HUDEP-2 (cell line): ENCODE data around the gene POLR1D.
A peak's percentile ranks its signal among the peaks of the same experiment; 100 is the strongest.
"Not testable (repeated sequence)": the region's sequence is repeated elsewhere in the genome, so short reads cannot be mapped to it uniquely, and the experiment has no call there.

Experiments
- DNase-seq, 76 experiments: peaks; one replicate each; lab custom pipeline; 2025; ENCODE audit not compliant: unreplicated experiment in 76 of 76; lab: John Stamatoyannopoulos, UW

Gene POLR1D

GRCh38 chr13:27613628-27614027 is 8.1 kb upstream of the POLR1D start:
- no peak for DNase-seq

DNA sequence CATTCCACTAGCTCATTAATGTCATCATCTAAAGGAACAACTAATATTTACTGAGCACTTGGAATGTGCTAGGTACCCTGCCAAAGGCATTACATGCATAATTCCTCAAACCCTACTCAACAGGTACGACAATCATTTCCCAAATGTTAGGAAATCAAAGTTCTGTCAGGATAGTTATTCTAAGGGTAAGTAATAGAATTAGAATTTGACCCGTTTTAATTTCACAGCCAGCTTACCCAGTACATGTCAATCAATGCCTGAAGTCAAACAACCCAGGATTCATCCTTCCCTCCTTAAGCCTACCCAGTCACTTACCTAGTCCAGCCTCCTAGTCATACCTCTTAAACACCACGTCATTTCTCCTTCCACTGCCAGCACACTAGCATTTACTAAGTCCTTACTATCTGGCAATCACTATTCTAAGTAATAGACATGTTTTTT is 3.8 kb upstream of the POLR1D start:
- DNase-seq, result no peak

GRCh38 chr13:27619093-27619727 is 2.5 kb upstream of the POLR1D start:
- DNase-seq, result no peak

- peak in 27 of 76 experiments; percentile 5 to 68 (median 33) for DNase-seq
Observed at GRCh38 chr13:27619728-27620376, 1.8 kb upstream of the POLR1D start.

DNA sequence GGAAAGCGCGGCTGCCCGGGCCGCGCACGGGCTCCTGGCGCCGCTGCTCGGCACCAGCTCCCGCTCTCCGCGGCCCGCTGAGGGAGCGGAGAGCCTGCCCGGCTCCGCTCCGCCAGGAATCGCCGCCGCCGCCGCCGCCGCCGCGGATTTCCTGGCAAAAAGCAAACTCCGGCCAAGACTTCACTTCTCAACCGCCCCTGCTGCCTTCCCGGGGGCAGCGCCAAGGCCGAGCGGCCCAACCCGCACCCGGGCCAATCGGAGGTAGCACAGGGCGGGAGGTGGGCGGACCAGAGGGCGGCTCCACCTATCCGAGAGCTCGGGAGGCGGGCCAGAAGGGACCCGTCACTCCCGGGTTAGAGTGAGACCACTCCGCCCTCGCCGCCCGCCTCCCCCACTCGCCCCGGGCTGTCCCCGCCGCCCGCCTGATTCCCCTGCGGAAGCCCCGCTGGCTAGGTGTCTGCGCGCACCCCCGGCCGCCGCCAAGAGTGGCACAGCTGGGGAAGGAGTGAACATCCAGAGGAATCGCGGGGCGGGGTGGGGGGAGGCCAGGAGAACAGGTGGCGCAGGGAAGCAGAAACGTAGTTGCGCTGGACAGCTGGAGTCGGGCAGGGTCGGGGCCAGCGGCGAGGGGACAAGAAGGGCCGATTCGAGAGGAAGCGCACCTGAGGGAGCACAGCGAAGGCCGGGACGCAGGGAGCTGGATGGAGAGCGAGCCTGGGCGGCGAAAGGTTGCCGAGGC is 1.1 kb upstream of the POLR1D start, which contains the start of gene LNX2:
LNX2 (minus strand) TSS at position 153 of the 739 bp plus-strand sequence. CDS start 38,826 bp downstream, outside the sequence.
- peak; percentile 26 to 98 (median 94) for DNase-seq

DNA sequence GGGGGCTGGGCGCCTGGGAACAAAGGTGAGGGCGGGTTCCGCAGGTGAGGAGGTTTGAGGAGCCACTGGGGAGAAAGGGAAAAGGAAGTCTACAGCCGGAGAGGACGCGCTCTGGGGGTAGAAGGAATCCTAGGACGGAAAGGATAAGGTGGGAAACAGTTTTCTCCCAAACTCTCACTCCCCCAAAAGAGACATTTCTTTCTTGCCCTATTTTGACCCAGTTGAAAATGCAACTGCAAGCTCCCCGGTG is 651 bp upstream of the POLR1D start:
- DNase-seq, result peak in 1 of 76 experiments; percentile 34

DNA sequence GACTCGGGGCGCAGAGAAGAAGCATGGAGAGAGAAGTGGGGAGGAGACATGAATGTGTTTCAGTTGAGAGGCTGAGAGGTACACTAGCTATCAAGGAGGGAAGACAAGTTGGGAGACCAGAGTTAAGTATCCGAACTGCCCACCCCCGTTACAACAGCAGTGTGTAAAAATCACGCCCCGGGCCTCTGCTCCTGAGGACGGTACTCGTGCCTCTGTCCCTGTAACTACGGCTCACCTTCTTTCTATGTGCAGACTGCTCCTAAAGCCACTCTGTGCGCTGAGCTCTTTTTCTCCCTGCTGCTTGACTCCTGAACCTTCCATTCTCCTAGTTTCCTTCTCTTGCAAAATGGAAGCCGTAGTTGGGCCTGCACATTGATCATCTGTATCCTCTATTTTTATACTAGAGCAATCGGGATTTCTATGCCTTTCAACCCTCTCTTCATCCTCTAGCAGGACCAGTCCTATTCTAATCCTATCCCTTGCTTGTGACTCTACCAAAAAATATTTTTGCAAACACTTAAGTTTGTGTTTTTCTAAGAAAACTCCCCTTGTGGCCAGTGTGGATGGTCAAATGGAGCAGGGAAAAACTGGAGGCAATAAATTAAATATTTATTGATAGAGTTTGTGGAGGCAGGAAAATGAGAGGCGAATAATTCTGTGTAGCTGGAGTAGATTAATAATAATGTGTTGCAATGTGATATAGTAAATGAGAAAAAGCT is 569 bp downstream of the POLR1D start:
- peak in 2 of 76 experiments; percentile 37 to 46 for DNase-seq

- DNase-seq, result peak in 3 of 76 experiments; percentile 3 to 14 (median 6)
Observed at GRCh38 chr13:27622881-27623280, 1.2 kb downstream of the POLR1D start.

DNA sequence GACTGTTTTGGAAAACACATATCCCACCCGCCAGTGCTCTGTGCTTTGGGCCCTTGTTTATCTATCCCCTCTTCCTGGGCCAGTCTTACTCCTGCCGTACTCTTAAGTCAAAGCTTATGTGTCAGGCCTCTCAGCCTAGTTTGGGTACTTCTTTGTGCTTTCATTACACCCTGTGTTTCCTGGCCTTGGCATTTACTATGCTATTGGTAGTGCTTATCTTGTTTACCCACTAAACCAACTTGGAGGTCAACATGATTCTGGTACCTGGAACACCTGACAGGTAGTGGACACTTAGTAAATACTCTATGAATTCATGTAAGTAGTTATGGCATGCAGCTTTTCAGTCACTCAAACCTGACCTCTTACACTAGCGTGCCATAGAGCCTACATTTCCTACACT is 2.4 kb downstream of the POLR1D start:
- DNase-seq, result no peak

DNA sequence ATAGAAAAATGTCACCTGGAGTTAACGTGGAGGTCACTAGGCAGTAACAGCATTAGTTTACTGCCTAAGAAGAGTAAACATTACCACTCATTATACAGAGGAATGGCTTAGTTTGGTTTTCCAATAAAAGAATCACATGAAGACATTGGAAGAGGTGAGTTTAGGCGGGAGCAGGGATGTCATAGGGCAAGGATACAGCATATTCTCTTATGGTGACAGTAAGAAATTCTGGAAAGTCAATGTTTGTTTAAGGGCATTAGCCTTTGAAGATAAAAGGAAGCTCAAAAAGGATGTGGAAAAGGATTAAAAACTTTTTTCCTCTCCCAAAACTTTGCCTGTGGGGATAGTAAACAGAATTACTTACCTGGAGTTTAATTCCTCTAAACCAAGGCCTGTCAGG is 4.1 kb downstream of the POLR1D start:
- DNase-seq, result no peak

GRCh38 chr13:27627380-27627779 is 5.7 kb downstream of the POLR1D start:
- DNase-seq, result no peak

DNA sequence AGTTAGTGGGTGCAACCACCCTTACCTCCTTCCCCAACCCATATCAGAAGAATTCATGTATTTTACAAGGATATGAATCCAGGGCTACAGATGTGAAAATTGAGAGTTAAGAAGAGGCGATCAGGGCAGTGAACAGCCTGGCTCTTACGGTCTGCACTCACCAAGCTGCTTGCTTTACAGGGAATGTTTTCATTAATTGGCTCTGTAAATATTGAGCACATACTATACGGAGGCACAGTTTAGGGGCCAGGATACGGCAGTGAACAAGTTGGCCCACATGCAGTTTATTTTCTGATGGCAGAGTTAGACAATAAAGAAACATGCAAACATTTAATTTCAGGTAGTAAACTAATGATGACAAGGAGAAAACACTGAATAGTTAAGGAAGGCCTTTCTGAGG is 6.4 kb downstream of the POLR1D start:
- DNase-seq, result no peak

- DNase-seq, result not testable (repeated sequence)
Observed at GRCh38 chr13:27628766-27629165, 7.1 kb downstream of the POLR1D start.

GRCh38 chr13:27631156-27631555 is 9.5 kb downstream of the POLR1D start:
- DNase-seq, result no peak

DNA sequence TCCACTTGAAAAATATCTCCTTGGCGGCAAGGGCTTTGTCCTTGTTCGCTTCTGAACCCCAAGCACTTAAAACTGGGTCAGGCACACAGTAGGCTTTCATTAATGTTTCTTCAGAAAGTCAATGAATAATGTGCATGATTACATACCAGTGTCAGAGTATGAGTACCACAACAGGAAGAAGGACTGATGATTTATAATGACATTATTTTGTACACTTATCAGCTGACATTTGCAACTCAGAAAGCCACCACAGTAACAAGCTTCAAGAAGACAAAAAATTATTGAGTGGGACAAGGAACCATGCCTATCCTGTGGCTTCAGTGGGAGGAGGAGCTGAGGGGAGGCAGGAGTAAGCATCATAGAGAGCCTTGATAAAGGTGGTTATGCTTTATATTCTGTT is 10.0 kb downstream of the POLR1D start:
- no peak for DNase-seq

DNA sequence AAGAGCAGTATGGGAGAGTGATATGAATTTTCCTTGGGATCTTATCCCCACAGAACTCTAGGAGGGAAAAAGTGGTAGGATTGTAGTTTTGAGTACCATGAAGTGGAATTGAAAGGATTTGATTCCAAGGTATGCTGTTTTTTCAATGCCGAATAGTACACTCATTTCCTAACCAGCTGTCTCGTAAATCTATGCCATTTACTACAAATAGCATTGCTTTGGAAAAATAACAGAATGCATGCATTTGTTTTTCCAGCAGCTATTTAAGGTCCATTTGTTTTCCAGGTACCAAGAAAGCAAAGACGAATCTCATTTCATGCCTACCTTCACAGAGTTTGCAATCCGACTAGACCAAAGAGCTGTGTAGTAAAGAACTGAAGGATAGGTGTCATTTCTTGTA is 10.5 kb downstream of the POLR1D start:
- DNase-seq, result no peak

GRCh38 chr13:27632648-27633047 is 11.0 kb downstream of the POLR1D start:
- no peak for DNase-seq

DNA sequence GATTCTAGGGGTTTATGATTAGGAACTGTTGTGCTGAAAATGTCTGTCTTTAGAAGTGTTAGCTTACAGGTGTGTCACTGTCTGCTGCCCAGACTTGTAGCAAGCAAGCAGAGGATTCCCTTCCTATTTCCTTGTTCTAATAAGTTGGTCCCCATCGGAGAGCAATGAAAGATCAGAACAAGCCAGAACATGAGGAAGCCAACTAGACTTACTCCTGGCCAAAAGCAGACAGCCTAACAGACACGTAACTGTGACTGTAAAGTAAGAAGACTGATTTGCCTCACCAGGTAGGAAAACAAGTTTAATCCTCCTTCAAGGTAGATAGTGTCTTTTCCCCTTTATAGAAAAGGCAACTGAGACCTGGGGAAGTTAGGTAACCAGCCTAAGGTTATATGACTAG is 12.5 kb downstream of the POLR1D start:
- DNase-seq, result no peak

- DNase-seq, result no peak
Observed at GRCh38 chr13:27634791-27635190, 13.1 kb downstream of the POLR1D start.

DNA sequence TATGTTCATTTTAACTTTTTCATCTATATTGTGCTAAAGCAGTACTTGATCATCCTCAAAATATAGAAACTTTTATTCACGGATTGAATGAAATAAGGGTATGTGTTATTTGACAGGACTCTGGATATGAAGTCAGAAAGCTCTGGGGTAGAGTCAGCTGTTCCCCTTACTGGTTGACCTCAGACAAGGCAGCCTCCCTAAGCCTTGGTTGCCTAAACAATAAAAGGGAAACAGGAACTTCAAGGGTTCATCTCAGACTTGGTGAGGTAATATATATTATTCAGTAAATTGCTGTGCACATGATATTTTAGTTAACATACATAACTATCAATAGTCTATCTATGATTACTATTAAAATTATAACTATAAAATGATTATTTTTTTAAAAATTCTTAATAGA is 13.6 kb downstream of the POLR1D start:
- no peak for DNase-seq

GRCh38 chr13:27636589-27637288 is 15.0 kb downstream of the POLR1D start:
- DNase-seq, result no peak
